Mesangial cell (primary cell): Measurements from ENCODE around the gene MILR1. TPM values are rescaled to one million over a fixed set of nuclear protein-coding genes. Genes with fewer than 3 reads are reported as not detected.

Experiments used
- total RNA-seq: library from RNA; depleted of rRNA; stranded (reverse); fragments of >200 nt; gene quantifications from 2 replicates; pipeline ENCODE4 v1.2.3, GENCODE V29; 2015

The MILR1 gene, protein sequence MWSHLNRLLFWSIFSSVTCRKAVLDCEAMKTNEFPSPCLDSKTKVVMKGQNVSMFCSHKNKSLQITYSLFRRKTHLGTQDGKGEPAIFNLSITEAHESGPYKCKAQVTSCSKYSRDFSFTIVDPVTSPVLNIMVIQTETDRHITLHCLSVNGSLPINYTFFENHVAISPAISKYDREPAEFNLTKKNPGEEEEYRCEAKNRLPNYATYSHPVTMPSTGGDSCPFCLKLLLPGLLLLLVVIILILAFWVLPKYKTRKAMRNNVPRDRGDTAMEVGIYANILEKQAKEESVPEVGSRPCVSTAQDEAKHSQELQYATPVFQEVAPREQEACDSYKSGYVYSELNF
- not detected in 2 replicates for total RNA-seq

DNA sequence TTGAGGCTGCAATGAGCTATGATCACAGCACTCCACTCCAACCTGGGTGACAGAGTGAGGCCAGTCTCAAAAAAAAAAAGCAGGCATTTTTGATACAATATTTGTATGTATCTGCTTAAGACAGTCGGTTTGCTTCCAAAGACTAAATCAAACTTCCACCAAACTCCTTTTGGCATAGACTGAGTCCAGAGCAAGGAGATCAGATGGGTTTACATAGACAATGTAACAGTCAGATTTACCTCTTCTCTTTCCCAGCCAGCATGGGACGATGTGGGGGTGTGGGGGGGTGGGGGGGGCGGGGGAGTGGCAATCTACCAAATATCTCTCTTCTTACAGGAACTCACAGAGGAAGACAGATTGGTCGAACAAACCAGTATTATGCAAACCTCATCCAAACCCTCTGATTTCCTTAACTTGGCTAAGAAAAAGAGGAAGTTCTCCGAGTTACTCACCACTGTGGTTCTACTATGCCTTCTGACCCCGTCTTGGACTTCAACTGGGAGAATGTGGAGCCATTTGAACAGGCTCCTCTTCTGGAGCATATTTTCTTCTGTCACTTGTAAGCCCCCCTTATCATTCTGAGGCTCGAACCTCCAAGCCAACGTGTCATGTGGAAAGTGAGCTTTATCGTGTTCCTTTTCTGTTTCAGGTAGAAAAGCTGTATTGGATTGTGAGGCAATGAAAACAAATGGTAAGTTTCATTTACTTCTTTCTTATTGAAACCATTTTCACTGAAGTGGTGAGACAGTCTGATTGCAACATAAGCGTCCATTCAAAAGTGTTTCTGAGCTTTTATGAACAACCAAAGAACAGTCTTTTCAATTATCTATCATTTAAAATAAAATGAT, at the start of gene MILR1:
Gene MILR1 (plus strand): TSS at position 451 of the 848 bp plus-strand sequence. CDS start 54 bp downstream, at position 505.

DNA sequence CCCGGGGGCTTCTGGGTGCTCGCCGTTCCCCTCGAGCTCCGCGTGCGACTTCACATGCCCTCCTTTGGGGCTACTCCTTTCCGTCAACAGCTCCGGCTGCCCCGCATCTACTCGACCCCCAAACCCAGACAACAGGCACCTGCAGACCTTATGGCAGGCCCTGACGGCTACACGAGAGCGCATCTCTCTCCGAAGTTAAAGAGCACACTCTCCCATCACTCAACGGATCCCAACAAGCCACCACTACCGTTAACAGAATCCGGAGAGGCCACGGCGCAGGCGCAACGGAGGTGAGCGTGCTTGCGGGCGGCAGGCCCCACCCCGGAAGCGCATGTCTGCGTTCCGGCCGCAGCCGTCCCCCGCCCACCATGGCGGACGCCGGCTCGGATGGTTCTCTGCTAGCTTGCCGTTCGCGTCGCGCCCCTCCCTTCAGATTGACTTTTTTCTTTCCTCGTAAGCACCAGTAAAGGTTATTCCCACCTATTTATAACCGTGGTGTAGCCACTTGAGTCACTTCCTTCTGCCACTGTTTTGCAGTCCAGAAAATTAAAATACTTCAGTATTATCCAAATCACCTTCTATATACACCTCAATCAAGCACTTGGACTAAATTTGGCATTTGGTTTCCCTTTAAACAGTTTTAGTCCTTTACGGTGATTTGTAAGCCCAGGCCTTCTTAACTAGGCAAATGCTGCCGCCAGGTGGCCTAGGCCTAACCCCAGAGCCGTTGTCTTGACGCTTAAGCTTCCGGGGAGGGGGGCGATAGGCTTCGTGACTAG, 48.1 kb downstream of the MILR1 start, which contains the start of gene POLG2:
Gene POLG2 (minus strand): TSS at position 269 of the 779 bp plus-strand sequence. CDS start 86 bp downstream, at position 183.

GRCh38 chr17:64506201-64506575, 57.3 kb downstream of the MILR1 start, which contains the start of gene DDX5:
TSS of gene DDX5 (minus strand) at chr17:64506289. CDS start at chr17:64506119, 170 bp downstream.

GRCh38 chr17:64506576-64507412, 57.9 kb downstream of the MILR1 start, which contains the start of gene CEP95:
TSS of gene CEP95 (plus strand) at chr17:64506977. CDS start at chr17:64507098, 121 bp downstream.

Other genes starting within 250 kb of the MILR1 start
- 10.3 and 12.8 TPM in 2 replicates for gene TEX2, start 185.9 kb upstream of the MILR1 start, total RNA-seq
- gene PECAM1, start 58.3 kb upstream of the MILR1 start, total RNA-seq = under 0.01 TPM in 1 of 2 replicates, not detected in the other
- gene POLG2, start 47.9 kb downstream of the MILR1 start, total RNA-seq = 2.6 and 3.2 TPM in 2 replicates
- 230 and 316 TPM in 2 replicates for gene DDX5, start 57.2 kb downstream of the MILR1 start, total RNA-seq
- gene CEP95, start 57.9 kb downstream of the MILR1 start, total RNA-seq = 11.4 and 14.8 TPM in 2 replicates
- gene SMURF2, start 213.2 kb downstream of the MILR1 start, total RNA-seq = 22.7 and 27.4 TPM in 2 replicates